HG02870 (cell line): ENCODE measurements around the gene NSUN4.
"Not testable (repeated sequence)": the region's sequence is repeated elsewhere in the genome, so short reads cannot be mapped to it uniquely, and the experiment has no call there.

ENCODE experiments used
- ATAC-seq: cut with Tn5 transposase; IDR thresholded peaks from one replicate; pipeline ENCODE4 v1.9.1; 2021; ENCODE audit warnings: mild to moderate bottlenecking, moderate library complexity; ENCODE audit not compliant: unreplicated experiment

Gene NSUN4

DNA sequence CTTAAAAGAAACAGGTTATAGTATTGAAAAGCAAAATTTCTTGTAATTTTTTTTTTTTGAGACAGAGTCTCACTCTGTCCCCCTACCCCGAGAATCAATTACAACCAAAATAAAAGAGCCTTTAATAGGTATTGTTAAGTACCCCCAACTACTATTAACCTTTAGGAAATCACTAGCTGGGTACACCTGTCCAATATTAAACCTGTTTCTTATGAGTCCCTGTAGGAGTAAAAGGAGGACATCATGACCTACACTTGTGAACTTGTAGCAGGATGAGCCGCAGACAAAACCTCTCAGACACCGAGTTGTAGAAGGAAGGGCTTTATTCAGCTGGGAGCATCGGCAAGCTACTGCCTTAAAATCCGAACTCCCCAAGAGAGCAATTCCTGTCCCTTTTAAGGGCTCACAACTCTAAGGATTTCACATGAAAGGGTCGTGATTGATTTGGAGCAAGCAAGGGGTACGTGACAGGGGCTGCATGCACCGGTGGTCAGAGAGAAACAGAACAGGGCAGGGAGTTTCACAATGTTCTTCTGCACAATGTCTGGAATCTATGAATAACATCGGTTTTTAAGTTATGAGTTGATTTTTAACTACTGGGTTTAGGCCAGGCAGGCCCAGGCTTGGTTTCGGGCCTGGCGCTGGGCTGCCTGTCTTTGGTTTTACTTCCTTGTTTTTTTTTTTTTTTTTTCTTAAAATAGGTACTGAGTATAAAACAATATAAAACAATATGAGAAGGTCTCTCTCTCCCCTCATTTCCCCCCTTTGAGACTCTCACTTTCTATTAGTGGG, 15.1 kb upstream of the NSUN4 start:
- ATAC-seq: peak; percentile 49

- not testable (repeated sequence) for ATAC-seq
Measured at GRCh38 chr1:46328182-46328581, 12.4 kb upstream of the NSUN4 start.

GRCh38 chr1:46329807-46330206, 10.8 kb upstream of the NSUN4 start:
- not testable (repeated sequence) for ATAC-seq

DNA sequence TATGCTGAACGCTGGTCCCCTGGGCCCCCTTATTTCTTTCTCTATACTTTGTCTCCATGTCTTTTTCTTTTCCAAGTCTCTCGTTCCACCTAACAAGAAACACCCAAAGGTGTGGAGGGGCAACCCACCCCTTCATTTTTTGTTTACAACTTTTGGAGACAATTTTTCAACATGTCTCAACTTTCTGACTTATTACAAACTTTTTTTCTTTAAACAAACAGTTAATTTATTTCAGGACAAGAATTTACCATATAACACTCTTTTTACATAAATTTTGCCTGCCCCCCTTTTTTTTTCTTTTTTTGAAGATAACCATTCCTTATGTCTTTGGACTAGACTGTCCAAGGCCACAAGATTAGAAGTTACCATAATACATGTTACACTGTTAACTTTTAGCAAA, 10.2 kb upstream of the NSUN4 start:
- not testable (repeated sequence) for ATAC-seq

DNA sequence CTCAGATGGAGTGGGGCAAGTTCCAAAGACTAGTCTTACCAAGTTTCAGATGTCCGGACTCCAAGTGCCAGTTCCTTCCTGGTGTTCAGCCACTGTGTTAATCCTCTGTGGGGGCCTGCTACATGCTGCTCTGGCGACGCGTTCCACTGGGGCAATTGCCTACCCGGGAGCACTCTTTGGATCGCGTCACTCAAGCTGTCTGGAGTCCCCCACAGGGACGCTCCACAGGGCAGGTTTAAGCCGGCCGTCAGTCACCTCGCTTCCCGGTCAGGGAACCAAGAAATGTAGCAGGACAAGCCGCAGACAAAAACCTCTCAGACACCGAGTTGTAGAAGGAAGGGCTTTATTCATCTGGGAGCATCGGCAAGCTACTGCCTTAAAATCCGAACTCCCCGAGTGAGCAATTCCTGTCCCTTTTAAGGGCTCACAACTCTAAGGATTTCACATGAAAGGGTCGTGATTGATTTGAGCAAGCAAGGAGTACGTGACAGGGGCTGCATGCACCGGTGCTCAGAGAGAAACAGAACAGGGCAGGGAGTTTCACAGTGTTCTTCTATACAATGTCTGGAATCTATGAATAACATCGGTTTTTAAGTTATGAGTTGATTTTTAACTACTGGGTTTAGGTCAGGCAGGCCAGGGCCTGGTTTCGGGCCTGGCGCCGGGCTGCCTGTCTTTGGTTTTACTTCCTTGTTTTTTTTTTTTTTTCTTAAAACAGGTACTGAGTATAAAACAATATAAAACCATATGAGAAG, 8.6 kb upstream of the NSUN4 start:
- ATAC-seq: not testable (repeated sequence)

DNA sequence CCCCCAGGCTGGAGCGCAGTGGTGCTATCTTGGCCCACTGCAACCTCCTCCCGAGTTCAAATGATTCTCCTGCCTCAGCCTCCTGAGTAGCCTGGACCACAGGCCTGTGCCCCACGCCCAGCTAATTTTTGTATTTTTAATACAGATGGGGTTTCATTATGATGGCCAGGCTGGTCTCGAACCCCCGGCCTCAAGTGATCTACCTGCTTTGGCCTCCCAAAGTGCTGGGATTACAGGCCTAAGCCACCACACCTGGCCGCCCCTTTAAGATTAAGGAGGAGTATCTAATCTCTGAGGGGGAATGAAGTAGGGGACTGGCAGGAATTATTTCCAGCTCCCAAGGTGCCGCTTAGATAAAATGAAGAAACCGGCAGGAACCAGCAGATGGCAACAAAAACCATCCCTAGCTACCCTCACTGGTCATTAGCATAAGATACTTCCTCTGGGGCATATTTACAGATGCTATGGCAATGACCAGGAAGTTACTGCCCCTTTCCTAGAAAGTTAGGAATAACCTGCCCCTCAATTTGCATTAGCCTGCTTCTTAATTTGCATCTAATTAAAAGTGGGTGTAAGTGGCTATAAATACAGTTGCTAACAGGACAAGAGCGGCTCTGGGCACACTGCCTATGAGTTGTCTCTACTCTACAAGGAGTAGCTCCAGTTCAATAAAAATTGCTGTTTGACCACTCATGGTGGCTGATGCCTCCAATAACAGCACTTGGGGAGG, 7.1 kb upstream of the NSUN4 start:
- peak; percentile 39 for ATAC-seq

DNA sequence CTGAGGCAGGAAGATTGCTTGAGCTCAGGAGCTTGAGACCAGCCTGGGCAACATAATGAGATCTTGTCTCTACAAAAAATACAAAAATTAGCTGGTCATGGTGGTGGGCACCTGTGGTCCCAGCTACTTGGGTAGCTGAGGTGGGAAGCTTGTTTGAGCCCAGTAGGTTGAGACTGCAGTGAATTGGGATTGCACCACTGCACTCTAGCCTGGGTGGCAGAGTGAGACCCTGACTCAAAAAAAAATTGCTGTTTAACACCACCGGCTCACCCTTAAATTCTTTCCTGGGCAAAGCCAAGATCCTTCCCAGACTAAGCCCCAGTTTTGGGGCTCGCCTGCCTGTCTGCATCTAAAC, 6.6 kb upstream of the NSUN4 start:
- ATAC-seq: no peak

GRCh38 chr1:46335081-46335480, 5.5 kb upstream of the NSUN4 start:
- ATAC-seq: no peak

DNA sequence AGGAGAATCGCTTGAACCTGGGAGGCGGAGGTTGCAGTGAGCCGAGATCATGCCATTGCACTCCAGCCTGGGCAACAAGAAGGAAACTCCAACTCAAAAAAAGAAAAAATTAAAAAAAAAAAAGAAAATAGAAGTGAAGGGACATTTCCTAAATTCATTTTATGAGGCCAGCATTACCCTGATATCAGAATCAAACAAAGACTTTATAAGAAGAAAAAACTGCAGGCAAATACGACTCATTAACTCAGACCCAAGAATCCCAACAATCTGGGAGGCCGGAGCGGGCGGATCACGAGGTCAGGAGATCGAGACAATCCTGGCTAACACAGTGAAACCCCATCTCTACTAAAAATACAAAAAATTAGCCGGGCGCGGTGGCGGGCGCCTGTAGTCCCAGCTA, 3.2 kb upstream of the NSUN4 start:
- ATAC-seq: not testable (repeated sequence)

DNA sequence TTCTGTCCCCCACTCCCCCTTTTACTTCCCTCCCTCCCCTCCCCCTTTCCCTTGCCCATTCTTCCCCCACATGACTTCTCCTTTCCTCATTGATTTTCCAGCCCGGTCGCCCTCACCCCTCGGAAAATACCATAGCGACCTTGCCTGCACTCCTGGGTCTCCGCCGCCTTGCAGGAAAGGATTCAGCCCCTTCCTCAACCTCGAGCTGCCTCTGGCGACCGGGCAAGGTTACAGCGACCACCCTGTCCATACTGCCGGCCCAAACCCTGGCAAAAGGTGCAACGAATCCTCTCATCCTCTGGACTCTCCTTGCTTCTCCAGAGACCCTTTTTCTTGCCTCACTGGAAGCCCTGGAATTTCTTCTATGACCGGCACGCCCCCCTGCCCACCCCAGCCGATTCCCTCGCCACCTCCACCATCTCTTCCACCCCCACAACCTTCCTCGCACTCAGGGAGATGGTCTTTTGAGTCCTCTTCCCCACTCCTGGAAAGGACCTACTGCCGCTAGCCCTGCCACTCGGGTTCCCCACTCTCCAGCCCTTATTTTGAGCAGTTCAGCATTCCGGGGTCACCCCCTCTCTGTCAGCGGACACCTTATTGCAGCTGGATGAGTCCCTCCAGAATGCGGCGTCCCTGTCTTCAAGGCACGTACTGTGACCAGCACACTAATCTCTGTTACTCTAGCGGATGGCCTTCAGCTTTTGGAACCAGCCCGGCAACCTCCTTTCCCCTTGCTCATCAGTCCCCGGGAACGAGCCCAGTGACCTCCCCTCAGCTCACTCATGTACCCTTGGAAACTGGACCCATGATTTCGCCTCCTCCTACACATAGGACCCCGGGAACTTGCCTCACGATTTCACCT, 846 bp downstream of the NSUN4 start:
- no peak for ATAC-seq

DNA sequence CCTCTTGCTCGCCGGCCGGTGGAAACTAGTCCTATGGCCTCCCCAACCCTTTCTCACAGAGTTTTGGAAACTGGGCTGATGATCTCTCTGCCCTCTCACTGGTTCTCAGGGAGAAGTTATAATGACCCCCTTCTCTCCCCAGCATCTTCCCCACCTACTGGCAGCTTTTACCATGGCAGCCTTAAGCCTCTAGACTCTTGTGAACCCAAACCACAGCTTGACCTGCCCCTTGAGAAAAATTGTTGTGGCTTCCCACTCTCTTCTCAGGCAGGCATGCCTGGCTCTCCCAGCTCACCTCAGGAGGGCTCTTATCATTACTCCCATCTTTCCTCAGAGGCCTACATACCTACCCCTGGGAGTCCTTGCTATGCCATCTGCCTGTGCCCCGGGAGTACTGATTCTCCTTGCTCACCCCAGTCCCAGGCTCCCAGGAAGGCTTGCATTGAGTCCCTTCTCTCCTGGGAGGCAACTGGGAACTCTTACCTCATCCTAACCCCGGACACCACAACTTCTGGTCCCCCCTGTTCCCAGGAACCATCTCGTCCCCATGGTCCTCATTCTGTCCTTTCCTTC, 1.6 kb downstream of the NSUN4 start:
- ATAC-seq: no peak

DNA sequence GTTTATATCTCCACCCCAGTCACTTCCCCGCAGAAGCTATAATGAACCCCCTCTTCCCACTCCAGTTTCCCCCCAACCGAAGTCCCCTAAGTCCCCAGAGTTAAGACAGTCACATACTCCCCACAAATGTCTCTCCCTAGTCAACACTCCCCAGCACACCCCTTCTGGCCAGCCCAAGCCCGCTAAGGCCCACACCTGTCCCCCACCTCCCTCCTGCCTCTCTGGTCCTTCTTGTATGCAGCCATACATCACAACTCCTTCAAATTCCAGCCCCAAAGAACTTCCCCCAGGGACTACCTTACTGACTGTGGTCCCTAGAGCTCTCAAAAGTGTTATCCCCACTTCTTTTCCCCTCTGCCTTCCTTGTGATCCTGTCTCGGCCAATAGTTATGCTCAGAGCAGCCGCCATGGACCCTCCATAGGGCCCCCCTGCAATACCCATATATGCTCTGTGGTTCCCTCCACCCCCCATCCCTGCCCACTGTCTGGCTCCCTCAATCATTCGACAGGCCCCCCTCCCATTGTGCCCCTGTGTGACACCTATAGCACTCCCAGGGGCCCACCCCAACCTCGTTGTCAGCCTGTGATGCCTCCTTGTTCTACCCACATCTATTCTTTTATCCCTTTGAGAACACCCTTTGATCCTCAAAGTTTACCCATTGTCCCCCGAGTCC, 2.2 kb downstream of the NSUN4 start:
- no peak for ATAC-seq

GRCh38 chr1:46343351-46343695, 2.7 kb downstream of the NSUN4 start:
- no peak for ATAC-seq

- no peak for ATAC-seq
Measured at GRCh38 chr1:46343705-46344104, 3.1 kb downstream of the NSUN4 start.

GRCh38 chr1:46344481-46344880, 3.9 kb downstream of the NSUN4 start:
- ATAC-seq: no peak

- ATAC-seq: no peak
Measured at GRCh38 chr1:46345281-46345680, 4.7 kb downstream of the NSUN4 start.

- no peak for ATAC-seq
Measured at GRCh38 chr1:46352363-46352762, 11.8 kb downstream of the NSUN4 start.

GRCh38 chr1:46355920-46356319, 15.3 kb downstream of the NSUN4 start:
- ATAC-seq: not testable (repeated sequence)

GRCh38 chr1:46362158-46362557, 21.6 kb downstream of the NSUN4 start:
- ATAC-seq: no peak

GRCh38 chr1:46363121-46363520, 22.5 kb downstream of the NSUN4 start:
- ATAC-seq: no peak
